GM23338 (cell line): ENCODE data around the gene PPL. TPM values are rescaled to one million over a fixed set of nuclear protein-coding genes. Genes with fewer than 3 reads are reported as not detected.

Experiments used
- ATAC-seq: fragments of 200-7000 bp; cut with Tn5 transposase; 3 replicates; pipeline ENCODE4 v1.9.1; 2020
- DNase-seq: peaks from one replicate; pipeline ENCODE4 v3.0.0-alpha.2; 2015; ENCODE audit warnings: low spot score
- H2AFZ ChIP-seq: fragments of 200-600 bp; sonication (generic); 2 replicates; pipeline ENCODE4 v1.8.0; 2016; ENCODE audit warnings: antibody characterized with exemption, mild to moderate bottlenecking, moderate library complexity
- H3F3A ChIP-seq: fragments of 200-600 bp; sonication (generic); replicated peaks from 2 replicates; pipeline ENCODE4 v1.8.0; 2017; ENCODE audit warnings: antibody characterized with exemption, mixed run types, low read depth
- H3K27ac ChIP-seq: fragments of 200-600 bp; sonication (generic); 2 replicates; pipeline ENCODE4 v1.6.1; 2016; ENCODE audit warnings: low read depth
- H3K27me3 ChIP-seq: fragments of 200-600 bp; sonication (generic); 2 replicates; pipeline ENCODE4 v1.8.0; 2016; ENCODE audit warnings: mild to moderate bottlenecking, mixed run types, moderate library complexity; ENCODE audit not compliant: insufficient read depth
- H3K36me3 ChIP-seq: fragments of 200-600 bp; sonication (generic); 2 replicates; pipeline ENCODE4 v1.8.0; 2016; ENCODE audit warnings: mild to moderate bottlenecking; ENCODE audit not compliant: insufficient read depth
- H3K4me1 ChIP-seq: fragments of 200-600 bp; sonication (generic); 2 replicates; pipeline ENCODE4 v1.8.0; 2016; ENCODE audit warnings: mild to moderate bottlenecking, moderate library complexity; ENCODE audit not compliant: insufficient read depth
- H3K4me2 ChIP-seq: fragments of 200-600 bp; sonication (generic); 2 replicates; pipeline ENCODE4 v1.7.1; 2017; ENCODE audit warnings: mixed run types
- H3K4me3 ChIP-seq: fragments of 200-600 bp; sonication (generic); 2 replicates; pipeline ENCODE4 v1.6.1; 2016; ENCODE audit warnings: mixed run types
- H3K79me2 ChIP-seq: fragments of 200-600 bp; sonication (generic); replicated peaks from 2 replicates; pipeline ENCODE4 v1.8.0; 2017; ENCODE audit warnings: mild to moderate bottlenecking; ENCODE audit not compliant: insufficient read depth
- H3K9me2 ChIP-seq: fragments of 200-600 bp; sonication (generic); 2 replicates; pipeline ENCODE4 v1.8.0; 2017; ENCODE audit not compliant: insufficient read depth
- H4K20me1 ChIP-seq: fragments of 200-600 bp; sonication (generic); replicated peaks from 2 replicates; pipeline ENCODE4 v1.8.0; 2017; ENCODE audit warnings: mild to moderate bottlenecking; ENCODE audit not compliant: insufficient read depth
- H3K27ac Mint-ChIP-seq: 2 replicates; pipeline ENCODE4 v1.8.0; 2020; ENCODE audit warnings: inconsistent platforms, mild to moderate bottlenecking, moderate library complexity, mixed read lengths
- H3K27me3 Mint-ChIP-seq: 3 replicates; pipeline ENCODE4 v1.8.0; 2022; ENCODE audit warnings: low read depth, mild to moderate bottlenecking, moderate library complexity, mixed read lengths, inconsistent platforms; ENCODE audit not compliant: insufficient read depth, poor library complexity
- H3K36me3 Mint-ChIP-seq: 3 replicates; pipeline ENCODE4 v1.8.0; 2021; ENCODE audit warnings: low read depth, mild to moderate bottlenecking, inconsistent platforms, moderate library complexity, mixed read lengths
- H3K4me1 Mint-ChIP-seq: 3 replicates; pipeline ENCODE4 v1.8.0; 2020; ENCODE audit warnings: mild to moderate bottlenecking, inconsistent platforms, mixed read lengths
- H3K4me3 Mint-ChIP-seq: 3 replicates; pipeline ENCODE4 v1.8.0; 2021; ENCODE audit warnings: moderate library complexity, mild to moderate bottlenecking, inconsistent platforms, mixed read lengths
- H3K9me3 Mint-ChIP-seq: 3 replicates; pipeline ENCODE4 v1.8.0; 2020; ENCODE audit warnings: moderate library complexity, mild to moderate bottlenecking, inconsistent platforms, mixed read lengths
- CREB1 ChIP-seq: fragments of 250-450 bp; sonication (Bioruptor Pico); IDR thresholded peaks from 2 replicates; pipeline ENCODE4 v1.5.0; 2020; ENCODE audit warnings: low read depth, mild to moderate bottlenecking, moderate library complexity
- EZH2 ChIP-seq: fragments of 200-600 bp; sonication (generic); IDR thresholded peaks from one replicate; pipeline ENCODE4 v1.8.0; 2017; ENCODE audit warnings: antibody characterized with exemption, mild to moderate bottlenecking, low read depth; ENCODE audit not compliant: unreplicated experiment
- NANOG ChIP-seq: IDR thresholded peaks from 2 replicates; pipeline ENCODE4 v1.6.1; 2016; ENCODE audit warnings: antibody characterized with exemption, borderline replicate concordance
- POLR2AphosphoS5 ChIP-seq: IDR thresholded peaks from 2 replicates; pipeline ENCODE4 v1.6.1; 2016; ENCODE audit warnings: antibody characterized with exemption, low read depth
- STAT1 ChIP-seq: IDR thresholded peaks from one replicate; pipeline ENCODE4 v1.6.1; 2016; ENCODE audit warnings: antibody characterized with exemption; ENCODE audit not compliant: unreplicated experiment
- ZNF114 ChIP-seq: fragments of 250-450 bp; sonication (Bioruptor Pico); IDR thresholded peaks from 2 replicates; pipeline ENCODE4 v1.5.0; 2020; ENCODE audit warnings: mild to moderate bottlenecking, moderate library complexity
- ZNF331 ChIP-seq: fragments of 250-450 bp; sonication (Bioruptor Pico); IDR thresholded peaks from 2 replicates; pipeline ENCODE4 v1.5.0; 2020; ENCODE audit warnings: low read depth, mild to moderate bottlenecking, moderate library complexity
- ZNF462 ChIP-seq: fragments of 250-450 bp; sonication (Bioruptor Pico); IDR thresholded peaks from 2 replicates; pipeline ENCODE4 v1.5.0; 2020; ENCODE audit warnings: mild to moderate bottlenecking, moderate library complexity
- polyA plus RNA-seq: library from polyadenylated mRNA; unstranded; fragments of >200 nt; fragmentation: Nextera tagmentation; extraction: Ambion mirVana; gene quantifications from 2 replicates; pipeline ENCODE4 v1.2.1, GENCODE V29; 2016
- total RNA-seq: library from RNA; depleted of rRNA; stranded (reverse); fragments of >200 nt; shearing (Covaris generic); gene quantifications from 2 replicates; pipeline ENCODE4 v1.2.3, GENCODE V29; 2014
- TF ChIP-seq, protein P1 (sequence below): IDR thresholded peaks from one replicate; pipeline ENCODE4 v1.6.1; 2018; ENCODE audit warnings: antibody characterized with exemption; ENCODE audit not compliant: unreplicated experiment
- TF ChIP-seq, protein P2 (sequence below): IDR thresholded peaks from 2 replicates; pipeline ENCODE4 v1.6.1; 2016; ENCODE audit warnings: antibody characterized with exemption
- TF ChIP-seq, protein P3 (sequence below), 2 experiments: fragments of 200-600 bp in 1 of 2; sonication (generic) in 1 of 2; conservative IDR thresholded peaks; 2 replicates each; pipeline versions ENCODE4 v1.5.1 to v1.6.1; 2016 to 2017; ENCODE audit warnings: antibody characterized with exemption in 2 of 2, low read depth in 2 of 2, mild to moderate bottlenecking in 2 of 2, moderate library complexity in 1 of 2

The PPL gene
- total and polyA plus RNA-seq, 2 experiments from 2014 or later, result 10.6 to 31.7 TPM

DNA sequence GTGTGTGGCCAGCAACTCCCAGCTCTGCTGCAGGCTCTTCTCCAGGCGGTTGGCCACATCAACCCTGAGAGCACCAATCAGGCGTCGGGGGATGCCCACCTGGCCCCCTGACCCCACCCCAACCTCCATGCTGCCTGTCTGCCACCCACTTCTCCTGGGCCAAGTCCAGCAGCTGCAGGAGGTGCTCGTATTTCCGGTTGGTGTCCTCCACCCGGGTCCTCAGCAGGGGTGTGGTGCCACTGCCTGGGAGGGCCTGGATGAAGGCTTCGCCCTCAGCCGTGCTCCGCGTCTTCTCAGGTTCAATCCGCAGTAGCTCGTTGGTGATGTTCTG is 45.1 kb downstream of the PPL start:
- Histone ChIP-seq H3K4me2 (no peak overlapping the region), H3K27me3 (no peaks in the 10 kb centered on the region), H3K4me3 (no peak overlapping the region), H4K20me1 (no peaks in the 10 kb centered on the region), H3K4me1 (no peaks in the 10 kb centered on the region), H3F3A (0 out of 2 replicates have a peak, but pooled peaks cover 10% of the 10 kb centered on the region), H2AFZ (no peak overlapping the region), H3K79me2 (no peaks in the 10 kb centered on the region), H3K36me3 (peaks cover 9% of the 10 kb centered on the region), H3K9me2 (no peaks in the 10 kb centered on the region), H3K27ac (no peak overlapping the region)
- no peak for ATAC-seq
- H3K4me1 Mint-ChIP-seq, result no peaks in the 10 kb centered on the region
- TF ChIP-seq ZNF462 (CRISPR knock-in tag) (no peak), NANOG (no peak), POLR2AphosphoS5 (no peak), EZH2 (no peak), CREB1 (CRISPR knock-in tag) (no peak), STAT1 (no peak), ZNF114 (CRISPR knock-in tag) (no peak), ZNF331 (CRISPR knock-in tag) (no peak)
- TF ChIP-seq, protein P1, sequence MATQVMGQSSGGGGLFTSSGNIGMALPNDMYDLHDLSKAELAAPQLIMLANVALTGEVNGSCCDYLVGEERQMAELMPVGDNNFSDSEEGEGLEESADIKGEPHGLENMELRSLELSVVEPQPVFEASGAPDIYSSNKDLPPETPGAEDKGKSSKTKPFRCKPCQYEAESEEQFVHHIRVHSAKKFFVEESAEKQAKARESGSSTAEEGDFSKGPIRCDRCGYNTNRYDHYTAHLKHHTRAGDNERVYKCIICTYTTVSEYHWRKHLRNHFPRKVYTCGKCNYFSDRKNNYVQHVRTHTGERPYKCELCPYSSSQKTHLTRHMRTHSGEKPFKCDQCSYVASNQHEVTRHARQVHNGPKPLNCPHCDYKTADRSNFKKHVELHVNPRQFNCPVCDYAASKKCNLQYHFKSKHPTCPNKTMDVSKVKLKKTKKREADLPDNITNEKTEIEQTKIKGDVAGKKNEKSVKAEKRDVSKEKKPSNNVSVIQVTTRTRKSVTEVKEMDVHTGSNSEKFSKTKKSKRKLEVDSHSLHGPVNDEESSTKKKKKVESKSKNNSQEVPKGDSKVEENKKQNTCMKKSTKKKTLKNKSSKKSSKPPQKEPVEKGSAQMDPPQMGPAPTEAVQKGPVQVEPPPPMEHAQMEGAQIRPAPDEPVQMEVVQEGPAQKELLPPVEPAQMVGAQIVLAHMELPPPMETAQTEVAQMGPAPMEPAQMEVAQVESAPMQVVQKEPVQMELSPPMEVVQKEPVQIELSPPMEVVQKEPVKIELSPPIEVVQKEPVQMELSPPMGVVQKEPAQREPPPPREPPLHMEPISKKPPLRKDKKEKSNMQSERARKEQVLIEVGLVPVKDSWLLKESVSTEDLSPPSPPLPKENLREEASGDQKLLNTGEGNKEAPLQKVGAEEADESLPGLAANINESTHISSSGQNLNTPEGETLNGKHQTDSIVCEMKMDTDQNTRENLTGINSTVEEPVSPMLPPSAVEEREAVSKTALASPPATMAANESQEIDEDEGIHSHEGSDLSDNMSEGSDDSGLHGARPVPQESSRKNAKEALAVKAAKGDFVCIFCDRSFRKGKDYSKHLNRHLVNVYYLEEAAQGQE, result no peak
- TF ChIP-seq, protein P2, sequence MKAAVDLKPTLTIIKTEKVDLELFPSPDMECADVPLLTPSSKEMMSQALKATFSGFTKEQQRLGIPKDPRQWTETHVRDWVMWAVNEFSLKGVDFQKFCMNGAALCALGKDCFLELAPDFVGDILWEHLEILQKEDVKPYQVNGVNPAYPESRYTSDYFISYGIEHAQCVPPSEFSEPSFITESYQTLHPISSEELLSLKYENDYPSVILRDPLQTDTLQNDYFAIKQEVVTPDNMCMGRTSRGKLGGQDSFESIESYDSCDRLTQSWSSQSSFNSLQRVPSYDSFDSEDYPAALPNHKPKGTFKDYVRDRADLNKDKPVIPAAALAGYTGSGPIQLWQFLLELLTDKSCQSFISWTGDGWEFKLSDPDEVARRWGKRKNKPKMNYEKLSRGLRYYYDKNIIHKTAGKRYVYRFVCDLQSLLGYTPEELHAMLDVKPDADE, result no peak
- TF ChIP-seq, protein P3, sequence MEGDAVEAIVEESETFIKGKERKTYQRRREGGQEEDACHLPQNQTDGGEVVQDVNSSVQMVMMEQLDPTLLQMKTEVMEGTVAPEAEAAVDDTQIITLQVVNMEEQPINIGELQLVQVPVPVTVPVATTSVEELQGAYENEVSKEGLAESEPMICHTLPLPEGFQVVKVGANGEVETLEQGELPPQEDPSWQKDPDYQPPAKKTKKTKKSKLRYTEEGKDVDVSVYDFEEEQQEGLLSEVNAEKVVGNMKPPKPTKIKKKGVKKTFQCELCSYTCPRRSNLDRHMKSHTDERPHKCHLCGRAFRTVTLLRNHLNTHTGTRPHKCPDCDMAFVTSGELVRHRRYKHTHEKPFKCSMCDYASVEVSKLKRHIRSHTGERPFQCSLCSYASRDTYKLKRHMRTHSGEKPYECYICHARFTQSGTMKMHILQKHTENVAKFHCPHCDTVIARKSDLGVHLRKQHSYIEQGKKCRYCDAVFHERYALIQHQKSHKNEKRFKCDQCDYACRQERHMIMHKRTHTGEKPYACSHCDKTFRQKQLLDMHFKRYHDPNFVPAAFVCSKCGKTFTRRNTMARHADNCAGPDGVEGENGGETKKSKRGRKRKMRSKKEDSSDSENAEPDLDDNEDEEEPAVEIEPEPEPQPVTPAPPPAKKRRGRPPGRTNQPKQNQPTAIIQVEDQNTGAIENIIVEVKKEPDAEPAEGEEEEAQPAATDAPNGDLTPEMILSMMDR (conservative IDR thresholded peaks at IDR 0.05; ENCODE audit: low read depth in 2 of 2), result no peak
- H3K27me3 Mint-ChIP-seq, result peaks cover 5% of the 10 kb centered on the region
- H3K27ac Mint-ChIP-seq, result no peak overlapping the region
- peaks cover 37% of the 10 kb centered on the region for H3K36me3 Mint-ChIP-seq
- DNase-seq, result no peak
- H3K9me3 Mint-ChIP-seq, result no peaks in the 10 kb centered on the region
- H3K4me3 Mint-ChIP-seq, result no peak overlapping the region
